A549 (cell line): ENCODE data around the gene FXYD2. TPM values are rescaled to one million over a fixed set of nuclear protein-coding genes. Genes with fewer than 3 reads are reported as not detected.

ENCODE experiments used
- ATAC-seq, 2 experiments: fragments of 200-7000 bp in 1 of 2; fragments of >200 bp in 1 of 2; cut with Nextera tagmentation in 1 of 2; cut with Tn5 transposase in 1 of 2; 3 replicates each; pipeline versions ENCODE4 v1.8.0 to v1.9.1; 2018 to 2020; ENCODE audit warnings: mild to moderate bottlenecking in 1 of 2, moderate library complexity in 1 of 2
- CTCF ChIA-PET: fragments of 300-600 bp; sonication (Branson Sonifier 250); formaldehyde crosslinking; extraction: SDS; loops from one replicate; lab custom pipeline; 2021; ENCODE audit warnings: antibody characterized with exemption, inconsistent platforms; lab: Yijun Ruan, JAX
- POLR2A ChIA-PET: fragments of 350-600 bp; formaldehyde crosslinking; extraction: SDS; loops from one replicate; lab custom pipeline; 2021; ENCODE audit warnings: antibody characterized with exemption, inconsistent platforms; lab: Yijun Ruan, JAX
- DNase-seq, 2 experiments: peaks; one replicate each; pipeline versions ENCODE4 v3.0.0 to v3.0.0-alpha.2; 2011 to 2016; ENCODE audit warnings: low read depth in 1 of 2, low spot score in 1 of 2
- FAIRE-seq: peaks from 2 replicates; lab custom pipeline; 2011; peaks lifted over from hg19 to GRCh38; lab: Jason Lieb, UNC
- H3K27ac ChIP-seq, 2 experiments: fragments of >200 bp; sonication (Bioruptor Twin); formaldehyde crosslinking; 3 replicates each; pipeline ENCODE4 v1.5.1; 2016 to 2017
- H3K4me1 ChIP-seq: fragments of >200 bp; sonication (Bioruptor Twin); formaldehyde crosslinking; 3 replicates; pipeline ENCODE4 v1.6.1; 2016
- H3K4me2 ChIP-seq: fragments of >200 bp; sonication (Bioruptor Twin); formaldehyde crosslinking; 3 replicates; pipeline ENCODE4 v1.6.1; 2016
- H3K4me3 ChIP-seq: fragments of >200 bp; sonication (Bioruptor Twin); formaldehyde crosslinking; 3 replicates; pipeline ENCODE4 v1.5.1; 2016
- H3K9me3 ChIP-seq: fragments of >200 bp; sonication (Bioruptor Twin); formaldehyde crosslinking; 3 replicates; pipeline ENCODE4 v1.6.1; 2016
- CHD2 ChIP-seq: fragments of 150-350 bp; IDR thresholded peaks from 2 replicates; pipeline ENCODE4 v1.6.1; 2014; ENCODE audit warnings: low read length; ENCODE audit not compliant: partially characterized antibody
- EHF ChIP-seq: fragments of 250-450 bp; sonication (Bioruptor Pico); IDR thresholded peaks from 2 replicates; pipeline ENCODE4 v1.5.0; 2020; ENCODE audit warnings: mild to moderate bottlenecking
- EHMT2 ChIP-seq: fragments of 200-600 bp; sonication (generic); IDR thresholded peaks from 2 replicates; pipeline ENCODE4 v1.6.1; 2016; ENCODE audit warnings: antibody characterized with exemption, low read depth, mild to moderate bottlenecking, moderate library complexity
- FOSB ChIP-seq: fragments of 250-450 bp; sonication (Bioruptor Pico); IDR thresholded peaks from 2 replicates; pipeline ENCODE4 v1.5.0; 2020; ENCODE audit warnings: mild to moderate bottlenecking, moderate library complexity
- FOSL2 ChIP-seq, 2 experiments: fragments of 450-650 bp in 1 of 2; fragments of >200 bp in 1 of 2; sonication (Bioruptor Twin) in 1 of 2; formaldehyde crosslinking; IDR thresholded peaks; 2 replicates each; pipeline versions ENCODE4 v1.5.0 to v1.6.1; 2016 to 2020; ENCODE audit warnings: mild to moderate bottlenecking in 1 of 2, moderate library complexity in 1 of 2
- GATA3 ChIP-seq: IDR thresholded peaks from 2 replicates; pipeline ENCODE4 v1.6.1; 2012; ENCODE audit warnings: borderline replicate concordance
- HEYL ChIP-seq: fragments of 250-450 bp; sonication (Bioruptor Pico); IDR thresholded peaks from 2 replicates; pipeline ENCODE4 v1.8.0; 2021; ENCODE audit warnings: mild to moderate bottlenecking, moderate library complexity
- MAFK ChIP-seq: fragments of 450-650 bp; IDR thresholded peaks from 2 replicates; pipeline ENCODE4 v1.6.1; 2014; ENCODE audit not compliant: partially characterized antibody
- PHF8 ChIP-seq: fragments of 200-600 bp; sonication (generic); IDR thresholded peaks from 2 replicates; pipeline ENCODE4 v1.6.1; 2016; ENCODE audit warnings: low read depth, mild to moderate bottlenecking, antibody characterized with exemption, moderate library complexity, borderline replicate concordance
- POLR2AphosphoS2 ChIP-seq: conservative IDR thresholded peaks from 2 replicates; pipeline ENCODE4 v1.6.1; 2012; ENCODE audit warnings: low read length, improper control_type of control experiment, inconsistent platforms
- ZNF302 ChIP-seq: fragments of 250-450 bp; sonication (Bioruptor Pico); IDR thresholded peaks from 2 replicates; pipeline ENCODE4 v1.9.0; 2021; ENCODE audit warnings: inconsistent platforms, mild to moderate bottlenecking, moderate library complexity
- WGBS: methylation state at CpG from one replicate; pipeline ENCODE4 v1.1.6; 2017; ENCODE audit errors: missing lambda C conversion rate; 5-methylcytosine and 5-hydroxymethylcytosine counted together
- polyA plus RNA-seq, 4 experiments: library from polyadenylated mRNA; depleted of rRNA in 3 of 4; stranded (reverse); fragments of >200 nt; fragmentation: RNase III in 1 of 4; extraction: RNeasy Plus Mini Kit Qiagen cat#74134 plus additional on column Dnase treatment in 1 of 4; gene quantifications; 2 replicates in 3 of 4; 3 replicates in 1 of 4; pipeline ENCODE4 v1.2.3, GENCODE V29; 2011 to 2017
- TF ChIP-seq, protein P1 (sequence below): fragments of >200 bp; sonication (Bioruptor Twin); formaldehyde crosslinking; IDR thresholded peaks from 3 replicates; pipeline ENCODE4 v1.5.1; 2016
- TF ChIP-seq, protein P2 (sequence below): fragments of 200-600 bp; sonication (generic); IDR thresholded peaks from 2 replicates; pipeline ENCODE4 v1.6.1; 2016; ENCODE audit warnings: antibody characterized with exemption, mild to moderate bottlenecking, moderate library complexity
- TF ChIP-seq, protein P3 (sequence below): fragments of >200 bp; sonication (Bioruptor Twin); formaldehyde crosslinking; IDR thresholded peaks from 3 replicates; pipeline ENCODE4 v1.6.1; 2016

Gene FXYD2
- polyA plus RNA-seq, 2 of the 4 experiments (the other 2 are of a cell fraction) = 25.9 to 55.6 TPM

DNA sequence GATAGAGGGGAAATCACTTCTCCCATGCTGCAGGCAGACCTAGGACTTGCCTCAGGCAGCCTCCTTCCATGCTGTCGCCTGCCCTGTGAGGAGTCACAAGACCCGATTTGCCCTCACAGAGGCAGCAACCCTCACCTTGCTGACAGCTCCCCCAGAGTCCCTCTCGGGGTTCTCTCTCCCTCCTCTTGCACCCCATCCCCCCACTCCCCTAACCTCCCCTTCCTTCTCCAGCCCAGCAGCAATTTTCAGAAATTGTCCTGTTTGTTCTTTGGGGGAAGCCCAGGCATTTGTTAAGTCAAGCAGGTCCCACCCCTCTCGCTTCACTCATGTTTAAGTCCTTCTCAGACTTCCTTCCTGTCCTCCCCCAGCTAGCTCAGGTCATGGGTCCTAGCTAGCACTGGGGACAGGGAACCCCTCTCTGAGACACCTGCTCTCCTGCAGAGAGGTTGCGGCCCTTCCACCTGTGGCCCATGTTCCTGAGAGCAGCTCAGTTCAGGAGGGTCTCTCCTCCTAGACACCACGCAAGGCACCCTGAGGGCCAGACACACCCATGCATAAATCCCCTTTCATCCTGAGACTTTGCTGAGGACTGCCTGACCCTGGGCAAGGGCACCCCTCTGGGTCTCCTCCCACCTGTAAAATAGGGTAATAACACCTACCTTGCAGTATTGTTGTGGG, 6.3 kb upstream of the FXYD2 start:
- TF ChIP-seq PHF8 (no peak), POLR2AphosphoS2 (no peak), ZNF302 (no peak), FOSL2 (IDR thresholded peaks at IDR 0.05) (no peak), FOSL2 (CRISPR knock-in tag; IDR thresholded peaks at IDR 0.05) (no peak), CHD2 (no peak), EHF (CRISPR knock-in tag) (no peak)
- TF ChIP-seq, protein P1, sequence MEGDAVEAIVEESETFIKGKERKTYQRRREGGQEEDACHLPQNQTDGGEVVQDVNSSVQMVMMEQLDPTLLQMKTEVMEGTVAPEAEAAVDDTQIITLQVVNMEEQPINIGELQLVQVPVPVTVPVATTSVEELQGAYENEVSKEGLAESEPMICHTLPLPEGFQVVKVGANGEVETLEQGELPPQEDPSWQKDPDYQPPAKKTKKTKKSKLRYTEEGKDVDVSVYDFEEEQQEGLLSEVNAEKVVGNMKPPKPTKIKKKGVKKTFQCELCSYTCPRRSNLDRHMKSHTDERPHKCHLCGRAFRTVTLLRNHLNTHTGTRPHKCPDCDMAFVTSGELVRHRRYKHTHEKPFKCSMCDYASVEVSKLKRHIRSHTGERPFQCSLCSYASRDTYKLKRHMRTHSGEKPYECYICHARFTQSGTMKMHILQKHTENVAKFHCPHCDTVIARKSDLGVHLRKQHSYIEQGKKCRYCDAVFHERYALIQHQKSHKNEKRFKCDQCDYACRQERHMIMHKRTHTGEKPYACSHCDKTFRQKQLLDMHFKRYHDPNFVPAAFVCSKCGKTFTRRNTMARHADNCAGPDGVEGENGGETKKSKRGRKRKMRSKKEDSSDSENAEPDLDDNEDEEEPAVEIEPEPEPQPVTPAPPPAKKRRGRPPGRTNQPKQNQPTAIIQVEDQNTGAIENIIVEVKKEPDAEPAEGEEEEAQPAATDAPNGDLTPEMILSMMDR = no peak
- TF ChIP-seq, protein P2, sequence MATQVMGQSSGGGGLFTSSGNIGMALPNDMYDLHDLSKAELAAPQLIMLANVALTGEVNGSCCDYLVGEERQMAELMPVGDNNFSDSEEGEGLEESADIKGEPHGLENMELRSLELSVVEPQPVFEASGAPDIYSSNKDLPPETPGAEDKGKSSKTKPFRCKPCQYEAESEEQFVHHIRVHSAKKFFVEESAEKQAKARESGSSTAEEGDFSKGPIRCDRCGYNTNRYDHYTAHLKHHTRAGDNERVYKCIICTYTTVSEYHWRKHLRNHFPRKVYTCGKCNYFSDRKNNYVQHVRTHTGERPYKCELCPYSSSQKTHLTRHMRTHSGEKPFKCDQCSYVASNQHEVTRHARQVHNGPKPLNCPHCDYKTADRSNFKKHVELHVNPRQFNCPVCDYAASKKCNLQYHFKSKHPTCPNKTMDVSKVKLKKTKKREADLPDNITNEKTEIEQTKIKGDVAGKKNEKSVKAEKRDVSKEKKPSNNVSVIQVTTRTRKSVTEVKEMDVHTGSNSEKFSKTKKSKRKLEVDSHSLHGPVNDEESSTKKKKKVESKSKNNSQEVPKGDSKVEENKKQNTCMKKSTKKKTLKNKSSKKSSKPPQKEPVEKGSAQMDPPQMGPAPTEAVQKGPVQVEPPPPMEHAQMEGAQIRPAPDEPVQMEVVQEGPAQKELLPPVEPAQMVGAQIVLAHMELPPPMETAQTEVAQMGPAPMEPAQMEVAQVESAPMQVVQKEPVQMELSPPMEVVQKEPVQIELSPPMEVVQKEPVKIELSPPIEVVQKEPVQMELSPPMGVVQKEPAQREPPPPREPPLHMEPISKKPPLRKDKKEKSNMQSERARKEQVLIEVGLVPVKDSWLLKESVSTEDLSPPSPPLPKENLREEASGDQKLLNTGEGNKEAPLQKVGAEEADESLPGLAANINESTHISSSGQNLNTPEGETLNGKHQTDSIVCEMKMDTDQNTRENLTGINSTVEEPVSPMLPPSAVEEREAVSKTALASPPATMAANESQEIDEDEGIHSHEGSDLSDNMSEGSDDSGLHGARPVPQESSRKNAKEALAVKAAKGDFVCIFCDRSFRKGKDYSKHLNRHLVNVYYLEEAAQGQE = no peak
- TF ChIP-seq, protein P3, sequence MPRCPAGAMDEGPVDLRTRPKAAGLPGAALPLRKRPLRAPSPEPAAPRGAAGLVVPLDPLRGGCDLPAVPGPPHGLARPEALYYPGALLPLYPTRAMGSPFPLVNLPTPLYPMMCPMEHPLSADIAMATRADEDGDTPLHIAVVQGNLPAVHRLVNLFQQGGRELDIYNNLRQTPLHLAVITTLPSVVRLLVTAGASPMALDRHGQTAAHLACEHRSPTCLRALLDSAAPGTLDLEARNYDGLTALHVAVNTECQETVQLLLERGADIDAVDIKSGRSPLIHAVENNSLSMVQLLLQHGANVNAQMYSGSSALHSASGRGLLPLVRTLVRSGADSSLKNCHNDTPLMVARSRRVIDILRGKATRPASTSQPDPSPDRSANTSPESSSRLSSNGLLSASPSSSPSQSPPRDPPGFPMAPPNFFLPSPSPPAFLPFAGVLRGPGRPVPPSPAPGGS = no peak
- no peak overlapping the region for H3K4me3 ChIP-seq
- FAIRE-seq (no peak), DNase-seq (no peak), ATAC-seq (no peak)
- 67% methylated on average over 5 of the region's 6 CpGs for WGBS
- CTCF ChIA-PET = interaction anchor here (1.1 to 5.0 kb wide), 6 partner anchors 13 to 405 kb away, joined by 3 to 37 read pairs (median 8); no protein-coding TSS in a partner anchor
- H3K4me2 ChIP-seq = no peak overlapping the region
- H3K4me1 ChIP-seq = peaks cover 40% of the 10 kb centered on the region
- H3K9me3 ChIP-seq = no peaks in the 10 kb centered on the region
- H3K27ac ChIP-seq = peak overlapping the region in 1 of 2 experiments; percentile 16; a peak in 1 of 6 replicates
- POLR2A ChIA-PET = no interaction called here

DNA sequence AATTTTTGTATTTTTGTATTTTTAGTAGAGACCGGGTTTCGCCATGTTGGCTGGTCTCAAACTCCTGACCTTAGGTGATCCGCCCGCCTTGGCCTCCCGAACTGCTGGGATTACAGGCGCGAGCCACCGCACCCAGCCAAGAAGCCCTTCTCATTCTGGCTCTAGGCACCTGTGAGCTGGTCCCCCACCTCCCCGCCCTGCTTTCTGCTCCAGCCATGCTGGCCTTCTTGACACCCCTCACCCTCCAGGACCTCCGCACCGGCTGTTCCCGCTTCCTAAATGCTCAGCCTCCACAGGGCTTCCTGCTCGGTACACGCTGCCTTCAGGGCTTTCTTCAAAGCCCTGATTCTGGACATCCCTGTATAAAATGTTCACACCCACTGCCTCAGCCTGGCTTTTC, 5.5 kb upstream of the FXYD2 start:
- DNase-seq = no peak
- TF ChIP-seq FOSB (CRISPR knock-in tag) (no peak), EHMT2 (no peak), MAFK (no peak)
- Histone ChIP-seq H3K27ac (no peak overlapping the region), H3K9me3 (no peaks in the 10 kb centered on the region), H3K4me1 (peaks cover 48% of the 10 kb centered on the region), H3K4me3 (no peak overlapping the region), H3K4me2 (no peak overlapping the region)
- WGBS = 88% methylated on average over 14 of the region's 14 CpGs
- no peak for FAIRE-seq
- CTCF ChIA-PET = interaction anchor here (4.9 kb wide), 1 partner anchor 12 kb away, joined by 37 read pairs; no protein-coding TSS in a partner anchor
- POLR2A ChIA-PET = no interaction called here
- ATAC-seq = no peak

DNA sequence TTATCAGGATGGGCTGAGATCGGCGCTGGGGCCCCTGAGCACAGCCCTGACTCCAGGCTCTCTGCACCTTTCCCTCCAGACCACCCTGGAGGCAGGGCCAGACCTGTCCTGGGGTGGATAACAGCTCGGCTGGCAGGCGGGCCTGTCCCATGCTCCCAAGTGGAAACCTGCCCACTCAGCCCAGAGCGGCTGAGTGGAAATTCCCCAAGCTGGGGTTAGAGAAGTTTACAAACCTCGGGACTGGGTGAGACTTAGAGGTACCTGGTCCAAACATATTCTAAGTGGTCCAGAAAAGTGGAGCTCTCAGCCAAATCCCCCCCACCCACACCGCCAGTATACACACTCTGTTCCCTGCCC, 4.8 kb upstream of the FXYD2 start:
- Histone ChIP-seq H3K27ac (peak overlapping the region; percentile 62 to 80; a peak in 5 of 6 replicates), H3K4me3 (no peak overlapping the region), H3K4me2 (peak overlapping the region; percentile 50), H3K4me1 (peaks cover 55% of the 10 kb centered on the region), H3K9me3 (no peaks in the 10 kb centered on the region)
- ATAC-seq = no peak
- no peak for FAIRE-seq
- TF ChIP-seq EHMT2 = no peak
- no peak for TF ChIP-seq GATA3
- no peak for TF ChIP-seq ZNF302
- TF ChIP-seq HEYL = no peak
- DNase-seq = no peak
- POLR2A ChIA-PET = no interaction called here
- 65% methylated on average over 3 of the region's 7 CpGs for WGBS
- CTCF ChIA-PET = no interaction called here
